ENCODE results near the gene ZC3H15.

GRCh38 chr2:186443851-186444250 is 42.2 kb upstream of the ZC3H15 start:
- TF ChIP-seq CTCF (IDR thresholded peaks at IDR 0.05; ENCODE audit: insufficient read depth, low read length) = no peak
- TF ChIP-seq POLR2AphosphoS5 (IDR thresholded peaks at IDR 0.05; ENCODE audit: low read depth) = no peak
- no peak for TF ChIP-seq REST (IDR thresholded peaks at IDR 0.05; ENCODE audit: insufficient replicate concordance, low read depth)
- TF ChIP-seq GABPA (IDR thresholded peaks at IDR 0.05; ENCODE audit: low read depth) = no peak
- no peak for TF ChIP-seq SPI1 (IDR thresholded peaks at IDR 0.05; ENCODE audit: borderline replicate concordance, low read depth)

Measured in HL-60 (cell line).